ENCODE data around the gene KRTAP5-6.
"Not testable (repeated sequence)": the region's sequence is repeated elsewhere in the genome, so short reads cannot be mapped to it uniquely, and the experiment has no call there.

Gene KRTAP5-6

DNA sequence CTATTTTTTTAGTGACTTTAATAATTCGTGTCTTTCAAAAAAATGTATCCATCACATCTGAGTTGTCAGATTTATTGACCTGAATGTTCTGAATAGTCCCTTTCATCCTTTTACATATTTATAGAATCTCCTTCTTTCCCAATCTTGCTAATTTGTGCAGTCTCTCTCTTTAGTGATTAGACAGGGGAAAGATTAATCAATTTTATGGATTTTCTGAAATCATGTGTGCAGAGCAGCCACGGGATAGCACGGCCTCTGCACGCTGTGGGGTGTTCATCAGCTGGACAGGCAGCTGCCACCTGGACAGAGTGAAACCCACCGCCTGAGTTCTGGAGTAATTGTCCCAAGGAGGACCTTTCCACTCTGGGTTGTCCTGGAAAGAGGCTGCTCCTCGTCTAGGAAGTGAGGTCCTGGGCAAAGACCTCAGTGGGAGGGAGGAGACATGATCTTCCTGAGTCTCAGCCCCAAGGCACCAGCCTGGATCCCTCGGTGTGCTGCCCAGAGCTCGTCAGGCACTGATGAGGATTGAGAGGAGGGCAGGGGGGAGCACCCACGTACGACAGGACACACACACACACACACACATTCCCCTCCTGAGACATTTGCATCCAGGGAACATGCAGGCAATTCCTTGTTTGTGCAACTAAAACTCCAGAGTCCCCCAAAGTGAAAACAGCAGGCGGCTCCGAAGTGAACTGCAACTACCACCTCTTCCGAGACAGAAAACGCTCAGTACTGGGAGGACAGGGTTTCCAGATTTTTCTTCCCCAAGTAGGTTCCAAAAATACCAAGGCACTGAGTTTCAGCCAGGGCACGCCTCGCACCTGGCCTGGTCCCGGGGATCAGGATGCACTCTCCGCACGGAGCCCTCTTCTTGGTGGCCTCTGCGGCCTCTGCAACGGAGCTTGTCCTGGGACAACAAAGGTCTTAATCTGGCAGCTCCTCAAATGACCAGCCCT, 22.5 kb upstream of the KRTAP5-6 start:
- Histone ChIP-seq H3K36me3 (ENCODE audit: control insufficient read depth, insufficient read depth, low read length) (no peaks in the 10 kb centered on the region), H3K4me3 (ENCODE audit: extremely low read depth, insufficient read depth, low read length, poor library complexity, severe bottlenecking) (no peak overlapping the region), H3K9me3 (ENCODE audit: control insufficient read depth, low read length) (no peaks in the 10 kb centered on the region), H3K27ac (ENCODE audit: low read depth, low read length, severe bottlenecking) (peak overlapping the region; percentile 43), H3K4me1 (ENCODE audit: control insufficient read depth, insufficient read depth, low read length, poor library complexity, severe bottlenecking) (no peaks in the 10 kb centered on the region)
- WGBS, 2 experiments (ENCODE audit: insufficient coverage in 2 of 2), result 88 to 93% methylated on average over 11 to 14 of the region's 21 CpGs

DNA sequence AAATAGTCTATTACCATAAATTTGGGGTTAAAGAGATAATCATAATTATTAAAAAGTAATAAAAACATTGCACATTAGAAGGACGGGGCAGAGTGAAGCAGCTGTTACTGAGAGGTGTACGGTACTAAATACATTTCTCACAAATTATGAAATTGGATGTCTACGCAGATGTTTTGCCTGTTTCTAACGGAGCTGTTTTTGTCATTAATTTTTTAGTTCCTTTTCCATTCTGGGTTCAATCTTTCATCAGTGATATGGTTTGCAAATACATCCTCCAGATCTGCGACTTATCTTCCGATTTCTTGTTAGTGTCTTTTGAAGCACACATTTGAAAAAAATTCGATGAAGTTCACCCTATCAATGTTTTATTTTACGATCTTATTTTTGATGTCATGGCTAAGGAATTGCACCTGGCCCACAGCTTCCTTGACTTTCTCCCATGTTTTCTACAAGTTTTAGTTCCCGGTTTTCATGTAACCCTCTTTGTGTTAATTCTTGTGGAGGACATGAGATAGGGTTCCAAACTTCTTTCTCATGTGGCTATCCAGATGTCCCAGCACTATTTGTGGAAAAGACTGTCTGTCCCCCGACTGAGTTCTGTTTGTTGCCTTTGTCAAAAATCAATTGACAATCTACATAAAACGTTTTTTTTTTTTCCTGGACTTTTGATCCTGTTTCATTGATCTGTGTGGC, 21.3 kb upstream of the KRTAP5-6 start:
- H3K9me3 ChIP-seq (ENCODE audit: control insufficient read depth, low read length), result no peaks in the 10 kb centered on the region
- H3K4me1 ChIP-seq (ENCODE audit: control insufficient read depth, insufficient read depth, low read length, poor library complexity, severe bottlenecking), result no peaks in the 10 kb centered on the region
- no peaks in the 10 kb centered on the region for H3K36me3 ChIP-seq (ENCODE audit: control insufficient read depth, insufficient read depth, low read length)
- no peak overlapping the region for H3K27ac ChIP-seq (ENCODE audit: low read depth, low read length, severe bottlenecking)
- WGBS, 2 experiments (ENCODE audit: insufficient coverage in 2 of 2), result 91 to 100% methylated on average over 4 to 7 of the region's 11 CpGs
- no peak overlapping the region for H3K4me3 ChIP-seq (ENCODE audit: extremely low read depth, insufficient read depth, low read length, poor library complexity, severe bottlenecking)

DNA sequence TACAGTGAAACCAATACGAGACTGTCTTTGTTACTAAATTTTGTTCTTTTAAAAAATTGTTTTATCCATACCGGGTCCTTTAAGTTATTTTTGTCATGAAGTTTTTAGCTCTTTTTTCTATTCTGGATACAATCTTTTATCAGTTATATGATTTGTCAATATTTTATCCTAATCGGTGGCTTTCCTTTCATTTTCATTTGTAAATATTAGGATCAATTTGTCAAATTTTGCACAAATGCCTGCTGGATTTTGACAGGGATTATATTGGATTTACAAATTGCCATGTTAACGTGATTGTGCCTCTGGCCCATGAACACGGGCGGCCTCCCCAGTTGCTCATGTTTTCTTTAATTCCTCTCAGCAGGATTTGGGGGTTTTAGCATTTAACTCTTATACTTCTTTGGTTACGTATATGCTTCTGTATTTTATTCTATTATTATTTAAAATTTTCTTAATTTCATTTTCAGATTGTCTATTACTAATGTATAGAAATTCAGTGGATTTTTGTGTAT, 20.7 kb upstream of the KRTAP5-6 start:
- Histone ChIP-seq H3K4me3 (ENCODE audit: extremely low read depth, insufficient read depth, low read length, poor library complexity, severe bottlenecking) (no peak overlapping the region), H3K36me3 (ENCODE audit: control insufficient read depth, insufficient read depth, low read length) (no peaks in the 10 kb centered on the region), H3K27ac (ENCODE audit: low read depth, low read length, severe bottlenecking) (no peak overlapping the region), H3K9me3 (ENCODE audit: control insufficient read depth, low read length) (no peaks in the 10 kb centered on the region), H3K4me1 (ENCODE audit: control insufficient read depth, insufficient read depth, low read length, poor library complexity, severe bottlenecking) (no peaks in the 10 kb centered on the region)
- 82% methylated on average over 3 of the region's 7 CpGs; no CpG with 5 or more reads in 1 of the 2 experiments for WGBS, 2 experiments (ENCODE audit: insufficient coverage in 2 of 2)

DNA sequence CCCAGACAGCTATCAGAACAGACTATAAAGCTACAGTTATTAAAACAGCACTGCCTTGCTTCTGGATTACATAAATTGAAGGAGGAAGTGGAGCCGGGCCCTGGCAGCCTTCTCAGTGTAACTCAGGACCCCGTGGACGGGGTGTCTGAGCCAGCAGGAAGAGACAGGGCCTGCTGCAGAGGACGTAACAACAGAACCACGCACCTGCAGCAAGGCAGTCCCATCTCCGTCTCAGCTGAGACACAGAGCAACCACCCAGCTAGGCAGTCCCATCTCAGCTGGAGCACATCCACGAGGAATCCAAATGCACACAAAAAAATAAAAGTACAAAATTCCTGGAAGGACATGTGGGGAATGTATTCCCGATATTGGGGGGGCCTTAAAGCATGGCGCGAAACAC, 17.1 kb upstream of the KRTAP5-6 start:
- Histone ChIP-seq H3K27ac (ENCODE audit: low read depth, low read length, severe bottlenecking) (no peak overlapping the region), H3K36me3 (ENCODE audit: control insufficient read depth, insufficient read depth, low read length) (no peaks in the 10 kb centered on the region), H3K4me3 (ENCODE audit: extremely low read depth, insufficient read depth, low read length, poor library complexity, severe bottlenecking) (no peak overlapping the region), H3K9me3 (ENCODE audit: control insufficient read depth, low read length) (no peaks in the 10 kb centered on the region), H3K4me1 (ENCODE audit: control insufficient read depth, insufficient read depth, low read length, poor library complexity, severe bottlenecking) (no peaks in the 10 kb centered on the region)
- WGBS, 2 experiments (ENCODE audit: insufficient coverage in 2 of 2), result 75 to 88% methylated on average over 3 to 4 of the region's 10 CpGs

DNA sequence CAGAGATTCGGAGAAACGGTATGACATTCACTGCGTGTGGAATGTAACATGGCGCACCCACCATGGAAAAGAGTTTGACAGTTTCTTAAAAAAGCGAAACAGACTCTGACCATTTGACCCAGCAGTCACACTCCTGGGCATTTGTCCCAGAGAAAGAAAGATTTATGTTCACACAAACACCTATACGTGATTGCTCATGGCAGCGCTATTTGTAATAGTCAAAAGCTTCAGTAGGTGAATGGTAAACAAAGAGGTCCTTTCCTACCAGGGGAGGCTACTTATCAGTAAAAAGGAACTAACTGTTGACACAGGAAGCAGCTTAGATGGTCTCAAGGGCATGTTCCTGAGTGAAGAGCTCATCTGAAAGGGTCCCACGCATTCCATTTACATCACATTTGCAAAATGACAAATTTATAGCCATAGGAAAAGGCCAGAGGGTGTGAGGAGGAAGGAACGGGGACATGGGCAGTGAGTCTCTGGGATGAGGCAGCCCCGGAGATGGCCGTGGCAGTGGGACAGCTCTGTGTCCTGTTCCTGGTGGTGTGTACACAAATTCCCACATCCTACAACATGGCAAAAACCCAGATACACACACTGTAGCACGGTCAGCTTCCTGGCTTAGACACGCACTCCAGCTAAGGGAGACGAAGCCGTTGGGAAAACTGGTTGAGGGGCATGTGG, 14.6 kb upstream of the KRTAP5-6 start:
- Histone ChIP-seq H3K27ac (ENCODE audit: low read depth, low read length, severe bottlenecking) (peak overlapping the region; percentile 37), H3K4me3 (ENCODE audit: extremely low read depth, insufficient read depth, low read length, poor library complexity, severe bottlenecking) (no peak overlapping the region), H3K9me3 (ENCODE audit: control insufficient read depth, low read length) (no peaks in the 10 kb centered on the region), H3K4me1 (ENCODE audit: control insufficient read depth, insufficient read depth, low read length, poor library complexity, severe bottlenecking) (no peaks in the 10 kb centered on the region), H3K36me3 (ENCODE audit: control insufficient read depth, insufficient read depth, low read length) (no peaks in the 10 kb centered on the region)
- WGBS, 2 experiments (ENCODE audit: insufficient coverage in 2 of 2), result 90 to 97% methylated on average over 8 to 9 of the region's 15 CpGs

DNA sequence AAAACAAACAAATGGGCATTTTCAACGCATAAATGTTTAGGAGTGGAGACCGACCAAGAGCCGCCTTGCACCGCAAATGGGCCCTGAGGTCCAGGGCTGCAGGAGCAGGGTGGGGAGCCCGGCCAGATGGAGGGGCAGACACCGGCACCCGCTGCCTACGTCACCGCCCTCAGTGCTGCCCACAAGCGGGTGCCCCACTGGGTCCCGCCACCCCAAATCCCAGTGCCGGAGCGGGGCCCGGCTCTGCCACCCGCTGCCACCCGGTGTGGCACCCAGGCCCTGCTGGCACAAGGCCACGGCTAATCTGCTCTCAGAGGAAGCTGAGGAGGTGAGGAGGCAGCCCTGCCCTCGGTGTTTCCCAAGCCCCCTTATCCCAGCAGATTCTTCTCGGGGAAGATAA, 13.8 kb upstream of the KRTAP5-6 start:
- H3K9me3 ChIP-seq (ENCODE audit: control insufficient read depth, low read length); H3K27ac ChIP-seq (ENCODE audit: low read depth, low read length, severe bottlenecking); H3K36me3 ChIP-seq (ENCODE audit: control insufficient read depth, insufficient read depth, low read length); H3K4me1 ChIP-seq (ENCODE audit: control insufficient read depth, insufficient read depth, low read length, poor library complexity, severe bottlenecking); H3K4me3 ChIP-seq (ENCODE audit: extremely low read depth, insufficient read depth, low read length, poor library complexity, severe bottlenecking): not testable (repeated sequence)
- WGBS, 2 experiments (ENCODE audit: insufficient coverage in 2 of 2), result 90 to 97% methylated on average over 6 to 8 of the region's 19 CpGs

DNA sequence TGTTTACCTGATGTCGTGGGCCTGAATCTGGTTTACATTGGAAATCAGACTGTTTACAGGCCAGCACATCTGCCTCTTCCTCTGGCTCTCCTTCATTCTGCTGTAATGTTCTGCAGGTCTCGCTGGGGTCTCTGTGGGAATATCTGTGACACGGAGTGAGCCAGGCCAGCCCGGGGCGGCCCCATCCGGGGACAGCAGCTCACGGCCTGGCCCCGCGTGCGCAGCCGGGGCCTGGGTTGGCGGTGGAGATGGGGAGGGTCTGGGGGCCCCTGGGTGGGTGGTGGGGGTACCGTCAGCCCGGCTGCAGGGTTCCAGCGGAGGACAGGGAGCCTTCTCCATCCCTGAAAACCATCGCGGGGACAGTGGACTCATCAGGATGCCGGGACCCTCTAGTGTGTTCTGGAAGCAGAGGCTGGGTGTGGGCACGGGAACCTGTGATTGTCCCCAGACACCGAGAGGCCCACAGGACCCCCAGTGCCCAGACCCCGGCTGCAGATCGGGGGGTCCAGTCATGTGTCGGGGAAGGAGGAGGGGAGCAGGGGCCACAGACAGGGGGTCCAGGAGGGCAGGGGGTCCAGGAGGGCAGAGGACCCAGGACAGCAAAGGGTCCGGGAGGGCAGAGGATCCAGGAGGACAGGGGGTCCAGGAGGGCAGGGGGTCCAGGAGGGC, 13.0 kb upstream of the KRTAP5-6 start:
- H3K9me3 ChIP-seq (ENCODE audit: control insufficient read depth, low read length); H3K36me3 ChIP-seq (ENCODE audit: control insufficient read depth, insufficient read depth, low read length); H3K4me1 ChIP-seq (ENCODE audit: control insufficient read depth, insufficient read depth, low read length, poor library complexity, severe bottlenecking); H3K27ac ChIP-seq (ENCODE audit: low read depth, low read length, severe bottlenecking); H3K4me3 ChIP-seq (ENCODE audit: extremely low read depth, insufficient read depth, low read length, poor library complexity, severe bottlenecking): not testable (repeated sequence)
- WGBS, 2 experiments (ENCODE audit: insufficient coverage in 2 of 2), result no CpG with 5 or more reads among the region's 24 CpGs

DNA sequence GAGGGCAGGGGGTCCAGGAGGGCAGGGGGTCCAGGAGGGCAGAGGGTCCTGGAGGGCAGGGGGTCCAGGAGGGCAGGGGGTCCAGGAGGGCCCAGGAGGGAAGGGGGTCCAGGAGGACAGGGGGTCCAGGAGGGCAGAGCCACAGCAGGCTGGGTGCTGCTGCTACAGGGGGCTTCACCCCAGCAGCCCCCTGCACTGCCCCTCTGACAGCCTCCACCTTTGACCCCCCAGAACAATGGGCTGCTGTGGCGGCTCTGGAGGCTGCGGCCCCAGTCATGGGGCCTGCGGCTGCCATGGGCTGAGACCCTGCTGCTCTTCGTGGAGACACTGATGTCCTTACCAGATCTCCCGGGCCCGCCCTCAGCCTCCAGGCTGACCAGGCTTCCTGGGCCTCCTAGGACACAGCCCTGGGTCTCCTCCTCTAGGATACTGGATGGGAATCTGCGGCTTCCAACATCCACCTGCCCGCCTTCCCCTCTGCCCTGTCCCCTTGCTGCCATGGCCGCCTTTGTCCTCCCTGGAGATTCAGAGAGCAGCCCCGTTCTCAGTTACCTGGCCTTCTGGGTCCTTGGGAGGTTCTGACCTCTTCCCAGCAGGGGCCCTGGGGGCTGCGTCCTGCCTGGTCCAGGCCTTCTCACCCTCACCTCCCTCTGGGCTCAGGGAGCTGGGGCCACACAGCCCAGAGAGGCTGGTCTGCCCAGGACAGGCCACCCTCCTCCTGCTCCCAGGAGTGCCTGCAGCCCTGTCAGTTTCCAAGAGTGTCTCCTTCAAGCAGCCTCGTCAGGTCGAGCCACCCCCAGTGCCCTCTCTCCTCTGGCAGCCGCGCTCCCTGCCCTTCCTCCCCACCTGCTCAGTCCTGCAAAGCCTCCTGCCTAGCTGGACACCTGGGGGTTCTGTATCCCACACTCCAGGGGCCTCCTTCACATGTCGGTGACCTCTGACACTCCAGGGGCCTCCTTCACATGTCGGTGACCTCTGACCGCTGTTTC, 11.8 kb upstream of the KRTAP5-6 start:
- 90 to 92% methylated on average over 7 to 8 of the region's 18 CpGs for WGBS, 2 experiments (ENCODE audit: insufficient coverage in 2 of 2)
- not testable (repeated sequence) for H3K4me1 ChIP-seq (ENCODE audit: control insufficient read depth, insufficient read depth, low read length, poor library complexity, severe bottlenecking); H3K4me3 ChIP-seq (ENCODE audit: extremely low read depth, insufficient read depth, low read length, poor library complexity, severe bottlenecking); H3K36me3 ChIP-seq (ENCODE audit: control insufficient read depth, insufficient read depth, low read length); H3K27ac ChIP-seq (ENCODE audit: low read depth, low read length, severe bottlenecking); H3K9me3 ChIP-seq (ENCODE audit: control insufficient read depth, low read length)

DNA sequence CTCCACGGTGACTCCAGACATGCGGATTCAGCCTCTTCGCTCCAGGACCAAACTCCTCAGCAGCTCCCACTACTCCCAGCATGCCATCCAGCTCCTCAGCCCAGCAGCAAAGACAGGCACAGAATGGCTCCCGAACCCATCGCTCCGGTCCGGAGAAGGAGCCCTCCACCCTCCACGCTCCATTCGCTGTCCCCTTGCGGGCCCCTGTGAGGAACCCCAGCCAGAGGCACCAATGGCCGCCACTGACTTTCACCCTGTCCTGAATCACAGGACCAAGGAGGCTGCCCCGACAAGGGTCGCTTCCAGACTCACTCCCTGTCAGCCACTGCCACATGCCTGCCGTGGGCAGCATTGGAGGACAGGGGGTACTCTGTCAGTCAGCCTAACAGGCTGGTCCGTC, 10.8 kb upstream of the KRTAP5-6 start:
- not testable (repeated sequence) for H3K27ac ChIP-seq (ENCODE audit: low read depth, low read length, severe bottlenecking)
- WGBS, 2 experiments (ENCODE audit: insufficient coverage in 2 of 2), result 80 to 86% methylated on average over 11 to 12 of the region's 15 CpGs

More for the DNA sequence above, 10.8 kb upstream of the KRTAP5-6 start:
- not testable (repeated sequence) for H3K36me3 ChIP-seq (ENCODE audit: control insufficient read depth, insufficient read depth, low read length); H3K4me1 ChIP-seq (ENCODE audit: control insufficient read depth, insufficient read depth, low read length, poor library complexity, severe bottlenecking); H3K9me3 ChIP-seq (ENCODE audit: control insufficient read depth, low read length); H3K4me3 ChIP-seq (ENCODE audit: extremely low read depth, insufficient read depth, low read length, poor library complexity, severe bottlenecking)
